GM21381 (cell line): ENCODE data around the gene SPATA6L.
"Not testable (repeated sequence)": the region's sequence is repeated elsewhere in the genome, so short reads cannot be mapped to it uniquely, and the experiment has no call there.

ENCODE experiments used
- ATAC-seq: cut with Tn5 transposase; IDR thresholded peaks from one replicate; pipeline ENCODE4 v1.9.1; 2021; ENCODE audit warnings: mild to moderate bottlenecking, moderate library complexity; ENCODE audit not compliant: unreplicated experiment

SPATA6L gene

GRCh38 chr9:4678679-4679267, 12.5 kb upstream of the SPATA6L start:
- ATAC-seq = peak; percentile 11

DNA sequence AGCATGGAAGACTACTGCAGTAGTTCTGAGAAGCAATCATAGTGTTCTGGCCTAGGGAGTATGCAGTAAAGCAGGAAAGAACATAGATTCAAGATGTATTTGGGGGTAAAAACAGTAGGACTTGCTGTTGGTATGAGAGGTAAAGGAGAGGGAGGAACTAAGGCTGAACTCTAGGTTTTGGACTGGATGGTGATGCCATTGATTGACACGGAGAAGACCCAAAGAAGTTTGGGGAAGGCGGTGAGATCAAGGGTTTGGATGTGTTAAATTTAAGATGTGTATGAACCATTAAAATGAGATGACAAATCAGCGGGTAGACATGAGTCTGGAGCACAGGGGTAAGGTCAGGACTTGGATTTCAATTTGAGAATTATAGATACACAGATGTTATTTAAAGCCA, 11.1 kb upstream of the SPATA6L start:
- ATAC-seq = no peak

DNA sequence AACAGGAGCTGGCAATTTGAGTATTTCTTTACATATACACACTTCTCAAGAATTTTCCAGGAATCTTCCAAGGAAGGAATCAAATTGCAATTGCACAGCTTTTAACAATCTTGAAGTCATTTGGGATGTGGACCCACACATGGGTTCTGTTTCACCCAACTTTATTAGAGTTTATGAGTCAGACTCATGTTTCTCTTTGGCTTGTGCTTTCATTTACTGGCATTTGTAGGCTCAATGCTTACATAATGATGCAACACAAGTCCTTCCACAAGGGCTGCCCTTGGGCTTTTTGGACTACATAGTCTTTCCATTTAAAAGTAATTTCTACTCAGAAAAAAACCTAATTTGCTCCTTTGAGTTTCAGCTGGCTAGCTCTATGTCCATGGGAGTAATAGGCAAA, 8.5 kb upstream of the SPATA6L start:
- no peak for ATAC-seq

- ATAC-seq = no peak
These were observed 5.5 kb upstream of the SPATA6L start for GRCh38 chr9:4671737-4672136.

- no peak for ATAC-seq
These were observed 4.3 kb upstream of the SPATA6L start for GRCh38 chr9:4670591-4670990.

DNA sequence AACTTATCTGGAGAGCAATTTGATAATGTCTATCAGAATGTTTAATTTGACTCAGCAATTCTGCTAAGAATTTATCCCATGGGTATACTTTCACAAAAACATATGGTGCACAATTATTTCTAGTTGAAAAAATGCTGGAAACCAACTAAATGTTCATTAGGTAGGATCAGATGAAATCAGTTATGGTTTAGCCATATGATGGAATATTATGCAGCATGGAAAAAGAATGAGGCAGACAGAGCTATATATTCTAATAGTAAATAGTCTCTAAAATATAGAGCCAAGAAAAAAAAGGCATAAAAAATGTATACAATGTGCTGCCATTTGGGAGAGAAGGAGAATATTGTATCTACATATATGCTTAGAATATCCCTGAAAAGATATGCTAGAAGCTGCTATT, 3.6 kb upstream of the SPATA6L start:
- ATAC-seq = no peak

DNA sequence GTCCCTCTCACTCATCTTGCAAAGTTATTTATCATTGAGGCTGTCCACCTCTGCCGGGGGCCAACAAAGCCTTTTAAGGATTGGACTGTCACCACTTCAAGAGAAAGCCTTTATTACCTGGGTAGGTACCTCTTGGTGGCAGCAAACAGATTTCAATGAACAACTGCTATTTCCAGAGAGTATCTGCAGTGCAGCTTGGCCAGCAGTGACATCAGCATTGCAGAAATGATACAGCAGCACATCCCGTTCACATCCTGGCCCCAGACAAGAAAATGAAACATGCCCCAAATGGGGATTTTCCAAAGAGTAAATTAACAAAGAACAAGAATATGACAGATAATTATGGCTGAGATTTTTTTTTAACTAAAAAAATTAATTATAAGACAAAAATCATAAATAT, 2.3 kb upstream of the SPATA6L start:
- no peak for ATAC-seq

GRCh38 chr9:4667681-4668080, 1.4 kb upstream of the SPATA6L start:
- ATAC-seq = no peak

DNA sequence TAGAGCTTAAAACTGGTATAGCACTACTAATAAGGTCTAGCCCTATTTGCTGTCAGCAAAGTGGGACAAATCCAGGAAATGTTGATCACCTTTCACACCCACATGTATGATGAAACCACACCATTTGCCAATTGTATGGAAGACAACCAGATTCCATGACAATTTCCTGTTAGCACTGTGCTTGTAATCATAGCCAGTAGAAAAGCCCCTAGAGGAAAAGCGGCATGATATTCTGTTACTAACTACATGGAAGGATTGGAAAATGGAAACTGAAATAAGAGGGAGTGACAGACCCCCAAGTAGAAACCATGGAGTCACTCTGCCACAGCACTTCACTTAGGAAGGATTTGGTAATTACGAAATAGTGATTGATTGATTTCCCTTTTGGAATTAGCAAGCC, 923 bp downstream of the SPATA6L start:
- no peak for ATAC-seq

- ATAC-seq = no peak
These were observed 2.3 kb downstream of the SPATA6L start for GRCh38 chr9:4663956-4664355.

- ATAC-seq = no peak
These were observed 3.1 kb downstream of the SPATA6L start for GRCh38 chr9:4662989-4663792.

DNA sequence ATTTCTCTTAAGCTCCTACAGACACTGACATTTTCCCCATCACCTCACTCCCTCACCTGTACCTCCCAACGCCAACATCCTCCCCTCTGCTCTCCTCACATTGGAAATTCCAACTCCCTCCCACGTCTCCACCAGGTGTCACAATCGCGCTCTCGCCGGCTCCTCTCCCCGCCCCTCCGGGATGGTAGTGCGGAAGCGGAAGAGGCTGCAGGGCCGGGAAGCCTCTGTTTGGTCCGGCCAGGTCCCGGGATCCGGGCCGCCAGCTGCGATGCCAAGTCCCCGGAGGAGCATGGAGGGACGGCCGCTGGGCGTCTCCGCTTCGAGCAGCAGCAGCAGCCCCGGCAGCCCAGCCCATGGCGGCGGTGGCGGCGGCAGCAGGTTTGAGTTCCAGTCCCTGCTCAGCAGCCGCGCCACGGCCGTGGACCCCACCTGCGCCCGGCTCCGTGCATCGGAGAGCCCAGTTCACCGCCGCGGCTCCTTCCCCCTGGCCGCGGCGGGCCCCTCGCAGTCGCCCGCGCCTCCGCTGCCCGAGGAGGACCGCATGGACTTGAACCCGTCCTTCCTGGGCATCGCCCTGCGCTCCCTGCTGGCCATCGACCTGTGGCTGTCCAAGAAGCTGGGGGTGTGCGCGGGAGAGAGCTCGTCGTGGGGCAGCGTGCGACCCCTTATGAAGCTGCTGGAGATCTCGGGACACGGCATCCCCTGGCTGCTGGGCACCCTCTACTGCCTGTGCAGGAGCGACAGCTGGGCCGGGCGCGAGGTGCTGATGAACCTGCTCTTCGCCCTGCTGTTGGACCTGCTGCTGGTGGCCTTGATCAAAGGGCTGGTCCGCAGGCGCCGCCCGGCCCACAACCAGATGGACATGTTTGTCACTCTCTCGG, 3.9 kb downstream of the SPATA6L start, which contains the start of gene PLPP6:
Gene PLPP6, plus strand, starts transcription at position 187 of the 881 bp plus-strand sequence. Its CDS starts 82 bp downstream, at position 269.
- peak; percentile 78 for ATAC-seq

- no peak for ATAC-seq
These were observed 4.7 kb downstream of the SPATA6L start for GRCh38 chr9:4661611-4662010.

GRCh38 chr9:4661165-4661564, 5.1 kb downstream of the SPATA6L start:
- ATAC-seq = no peak

DNA sequence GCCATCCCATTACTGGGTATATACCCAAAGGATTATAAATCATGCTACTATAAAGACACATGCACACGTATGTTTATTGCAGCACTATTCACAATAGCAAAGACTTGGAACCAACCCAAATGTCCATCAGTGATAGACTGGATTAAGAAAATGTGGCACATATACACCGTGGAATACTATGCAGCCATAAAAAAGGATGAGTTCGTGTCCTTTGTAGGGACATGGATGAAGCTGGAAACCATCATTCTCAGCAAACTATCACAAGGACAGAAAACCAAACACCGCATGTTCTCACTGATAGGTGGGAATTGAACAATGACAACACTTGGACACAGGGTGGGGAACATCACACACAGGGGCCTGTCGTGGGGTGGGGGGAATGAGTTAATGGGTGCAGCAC, 5.6 kb downstream of the SPATA6L start:
- ATAC-seq = not testable (repeated sequence)

GRCh38 chr9:4657426-4658159, 8.7 kb downstream of the SPATA6L start:
- no peak for ATAC-seq

DNA sequence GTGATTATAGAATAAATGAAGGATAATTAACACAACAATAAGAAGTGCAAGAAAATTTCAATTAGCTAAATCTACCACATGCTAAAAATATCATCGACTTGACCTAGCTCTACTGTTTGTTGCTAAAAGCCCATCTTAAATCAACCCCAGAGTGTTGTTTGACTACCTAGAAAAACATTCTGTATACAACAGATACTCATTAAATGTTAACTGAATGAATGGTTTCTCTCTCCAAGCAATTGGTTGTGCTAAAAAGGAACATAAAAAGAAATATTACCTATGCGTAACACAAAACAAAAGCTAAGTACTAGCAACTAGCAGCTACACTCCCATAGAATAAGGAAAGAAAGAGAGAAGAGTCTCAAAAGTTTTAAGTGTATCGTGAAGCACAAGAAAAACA, 9.7 kb downstream of the SPATA6L start:
- ATAC-seq = no peak

GRCh38 chr9:4656196-4656595, 10.1 kb downstream of the SPATA6L start:
- ATAC-seq = not testable (repeated sequence)

- ATAC-seq = no peak
These were observed 11.7 kb downstream of the SPATA6L start for GRCh38 chr9:4654538-4654937.

GRCh38 chr9:4654084-4654483, 12.2 kb downstream of the SPATA6L start:
- ATAC-seq = no peak

DNA sequence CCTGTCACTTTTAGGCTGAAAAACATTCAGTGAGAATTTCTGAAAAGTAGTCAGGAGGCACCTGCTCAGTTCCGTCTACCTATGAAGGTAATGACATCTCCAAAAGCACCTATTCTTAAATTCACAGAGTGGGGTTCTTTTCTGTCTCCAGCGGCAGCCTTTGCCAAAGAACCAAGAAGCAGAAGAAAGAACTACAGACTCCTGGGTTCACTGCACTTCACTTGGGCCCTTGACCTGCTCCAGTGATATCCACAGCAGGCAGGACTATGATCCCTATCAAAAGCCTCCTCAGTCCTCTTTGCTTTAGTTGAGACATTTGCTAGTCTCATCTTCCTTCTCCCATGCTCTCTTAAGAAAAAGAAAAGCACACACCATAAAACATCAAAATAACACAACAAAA, 23.9 kb downstream of the SPATA6L start:
- no peak for ATAC-seq
